K562 (cell line): Measurements from ENCODE around the gene CCDC9.

Experiments used
- CC2D1A ChIP-seq: fragments of 450-650 bp; IDR thresholded peaks from 2 replicates; pipeline ENCODE4 v1.6.1; 2017; ENCODE audit warnings: mild to moderate bottlenecking
- CHD2 ChIP-seq: IDR thresholded peaks from 2 replicates; pipeline ENCODE4 v1.6.1; 2011; ENCODE audit warnings: low read depth, low read length
- CTCF ChIP-seq, 3 experiments: IDR thresholded peaks in 2 of 3; conservative IDR thresholded peaks in 1 of 3; 2 replicates each; pipeline ENCODE4 v1.5.1; 2011 to 2012; ENCODE audit warnings: low read length in 3 of 3, mild to moderate bottlenecking in 3 of 3, control low read depth in 2 of 3, improper control_type of control experiment in 1 of 3, inconsistent platforms in 1 of 3, low read depth in 1 of 3, mixed read lengths in 1 of 3, moderate library complexity in 1 of 3; ENCODE audit not compliant: insufficient read depth in 2 of 3
- EHMT2 ChIP-seq: fragments of 450-650 bp; IDR thresholded peaks from 2 replicates; pipeline ENCODE4 v1.6.1; 2018; ENCODE audit warnings: antibody characterized with exemption
- GATAD2B ChIP-seq: fragments of 450-650 bp; IDR thresholded peaks from 2 replicates; pipeline ENCODE4 v1.6.1; 2017; ENCODE audit warnings: mild to moderate bottlenecking, borderline replicate concordance
- HNRNPL ChIP-seq: fragments of 200-400 bp; formaldehyde crosslinking; IDR thresholded peaks from 2 replicates; pipeline ENCODE4 v1.6.1; 2017; ENCODE audit warnings: low read depth, mild to moderate bottlenecking, low read length
- MAFK ChIP-seq: IDR thresholded peaks from 2 replicates; pipeline ENCODE4 v1.6.1; 2011; ENCODE audit warnings: low read length, improper control_type of control experiment
- MTA2 ChIP-seq: fragments of 450-650 bp; IDR thresholded peaks from 2 replicates; pipeline ENCODE4 v1.6.1; 2016; ENCODE audit warnings: low read depth
- NCOA1 ChIP-seq: fragments of 450-650 bp; IDR thresholded peaks from 2 replicates; pipeline ENCODE4 v1.6.1; 2016; ENCODE audit warnings: low read depth
- POLR2AphosphoS5 ChIP-seq: IDR thresholded peaks from 2 replicates; pipeline ENCODE4 v1.6.1; 2011; ENCODE audit warnings: mild to moderate bottlenecking, low read depth, low read length, moderate library complexity; ENCODE audit not compliant: control insufficient read depth, insufficient read depth
- RBM39 ChIP-seq: fragments of 200-400 bp; formaldehyde crosslinking; optimal IDR thresholded peaks from 2 replicates; pipeline ENCODE3; 2018; ENCODE audit warnings: low read depth, low read length
- TEAD4 ChIP-seq, 2 experiments: sonication (generic) in 1 of 2; formaldehyde crosslinking in 1 of 2; IDR thresholded peaks; 2 replicates each; pipeline versions ENCODE4 v1.6.1 to v1.8.0; 2012 to 2022; ENCODE audit warnings: borderline replicate concordance in 1 of 2, inconsistent platforms in 1 of 2, low read length in 1 of 2, mild to moderate bottlenecking in 1 of 2, missing genetic modification reagents in 1 of 2
- ZFX ChIP-seq: sonication (generic); formaldehyde crosslinking; IDR thresholded peaks from 2 replicates; pipeline ENCODE4 v1.8.0; 2022; ENCODE audit warnings: mild to moderate bottlenecking, missing genetic modification reagents, moderate library complexity
- ZNF431 ChIP-seq: sonication (generic); formaldehyde crosslinking; IDR thresholded peaks from 2 replicates; pipeline ENCODE4 v1.8.0; 2022; ENCODE audit warnings: mild to moderate bottlenecking, missing genetic modification reagents

- TF ChIP-seq HNRNPL, result no peak
- no peak for TF ChIP-seq CHD2
- no peak for TF ChIP-seq ZFX (CRISPR knock-in tag)
- TF ChIP-seq EHMT2, result no peak
- no peak for TF ChIP-seq POLR2AphosphoS5
- TF ChIP-seq CC2D1A, result no peak
- TF ChIP-seq NCOA1, result no peak
- TF ChIP-seq RBM39, result no peak
- no peak for TF ChIP-seq TEAD4 (IDR thresholded peaks at IDR 0.05; ENCODE audit: low read length)
- TF ChIP-seq TEAD4 (CRISPR knock-in tag; IDR thresholded peaks at IDR 0.05; ENCODE audit: borderline replicate concordance), result no peak
- TF ChIP-seq MAFK, result no peak
- TF ChIP-seq ZNF431 (CRISPR knock-in tag), result no peak
- TF ChIP-seq CTCF (IDR thresholded peaks at IDR 0.05 in 2 of 3, conservative IDR thresholded peaks at IDR 0.05 in 1 of 3; ENCODE audit: insufficient read depth in 2 of 3, low read depth in 1 of 3, low read length in 3 of 3), result no peak
- no peak for TF ChIP-seq GATAD2B
- no peak for TF ChIP-seq MTA2
Observed at GRCh38 chr19:47258895-47259555, 2.7 kb downstream of the CCDC9 start.
